GM19463 (cell line): ENCODE data around the gene FOXL3.
"Not testable (repeated sequence)": the region's sequence is repeated elsewhere in the genome, so short reads cannot be mapped to it uniquely, and the experiment has no call there.

Experiments
- ATAC-seq: cut with Tn5 transposase; IDR thresholded peaks from one replicate; pipeline ENCODE4 v1.9.1; 2021; ENCODE audit warnings: mild to moderate bottlenecking, moderate library complexity; ENCODE audit not compliant: unreplicated experiment

The FOXL3 gene

GRCh38 chr7:286266-286665 lies 3.7 kb upstream of the FOXL3 start:
- ATAC-seq = no peak

- ATAC-seq = no peak
These were observed 1.3 kb upstream of the FOXL3 start for GRCh38 chr7:288671-289101.

GRCh38 chr7:289209-289755 lies 688 bp upstream of the FOXL3 start:
- ATAC-seq = no peak

GRCh38 chr7:290554-291372 lies 793 bp downstream of the FOXL3 start:
- ATAC-seq = no peak

- ATAC-seq = no peak
These were observed 1.6 kb downstream of the FOXL3 start for GRCh38 chr7:291373-292092.

- ATAC-seq = no peak
These were observed 2.3 kb downstream of the FOXL3 start for GRCh38 chr7:292226-292625.

GRCh38 chr7:292826-293225 lies 2.9 kb downstream of the FOXL3 start:
- ATAC-seq = no peak

- ATAC-seq = no peak
These were observed 3.9 kb downstream of the FOXL3 start for GRCh38 chr7:293681-294439.

GRCh38 chr7:294440-295154 lies 4.6 kb downstream of the FOXL3 start:
- ATAC-seq = no peak

GRCh38 chr7:295155-296154 lies 5.5 kb downstream of the FOXL3 start:
- ATAC-seq = no peak

- no peak for ATAC-seq
These were observed 6.5 kb downstream of the FOXL3 start for GRCh38 chr7:296373-296945.

- not testable (repeated sequence) for ATAC-seq
These were observed 7.2 kb downstream of the FOXL3 start for GRCh38 chr7:297141-297540.

GRCh38 chr7:297611-298374 lies 7.8 kb downstream of the FOXL3 start:
- ATAC-seq = no peak

- ATAC-seq = no peak
These were observed 8.4 kb downstream of the FOXL3 start for GRCh38 chr7:298375-298702.

GRCh38 chr7:298743-299142 lies 8.8 kb downstream of the FOXL3 start:
- no peak for ATAC-seq

- ATAC-seq = no peak
These were observed 9.2 kb downstream of the FOXL3 start for GRCh38 chr7:299169-299568.

- no peak for ATAC-seq
These were observed 9.7 kb downstream of the FOXL3 start for GRCh38 chr7:299628-300027.

- no peak for ATAC-seq
These were observed 10.1 kb downstream of the FOXL3 start for GRCh38 chr7:300048-300447.
